ENCODE measurements around the gene CALML4.

DNA sequence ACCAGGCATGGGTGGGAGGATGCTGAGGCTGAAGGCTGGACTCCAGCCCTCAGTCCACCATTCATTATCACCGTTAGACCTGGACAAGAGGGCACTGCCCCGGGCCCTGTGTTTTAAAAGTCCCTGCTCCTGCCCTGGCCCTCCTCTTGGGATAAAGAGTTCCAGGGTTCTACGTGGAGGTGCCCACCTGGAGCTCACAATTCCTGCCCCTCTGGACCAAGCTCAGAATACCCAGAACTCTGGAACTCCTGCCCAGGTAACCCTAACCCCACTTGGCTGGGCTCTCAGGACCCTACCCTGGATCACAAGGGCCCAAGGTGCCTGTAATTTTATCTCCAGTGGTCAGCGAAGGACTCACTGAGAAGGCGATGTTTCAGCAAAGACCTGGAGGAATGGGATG, 1.2 kb downstream of the CALML4 start:
- no peak for TF ChIP-seq CTCF (conservative IDR thresholded peaks at IDR 0.05 in 1 of 2, IDR thresholded peaks at IDR 0.05 in 1 of 2; ENCODE audit: extremely low read depth in 1 of 2, insufficient read depth in 1 of 2, low read depth in 1 of 2, low read length in 2 of 2)
- no peak for TF ChIP-seq EZH2 (IDR thresholded peaks at IDR 0.05; ENCODE audit: borderline replicate concordance, low read length)
